ENCODE measurements around the gene ARHGAP15. TPM values are rescaled to one million over a fixed set of nuclear protein-coding genes. Genes with fewer than 3 reads are reported as not detected.

Gene ARHGAP15
- total RNA-seq, 3 donors from 2014 or later (not counting 1 experiment from before 2014, with no cell fraction given), result 148 to 168 (median 165) TPM

GRCh38 chr2:143155661-143156060, 26.4 kb downstream of the ARHGAP15 start:
- no peak overlapping the region for H3K4me3 Mint-ChIP-seq
- Histone ChIP-seq H3K36me3 (ENCODE audit: control insufficient read depth, insufficient read depth, low read length) (peaks cover 15% of the 10 kb centered on the region), H3K27ac (ENCODE audit: low read length) (no peak overlapping the region), H3K9me3 (ENCODE audit: control insufficient read depth, insufficient read depth, low read length) (no peaks in the 10 kb centered on the region), H3K4me1 (ENCODE audit: control insufficient read depth, insufficient read depth, low read length) (peaks cover 14% of the 10 kb centered on the region), H3K4me3 (ENCODE audit: low read length) (no peak overlapping the region), H3K27me3 (ENCODE audit: control insufficient read depth, insufficient read depth, low read length) (no peaks in the 10 kb centered on the region)
- intact Hi-C loops (cut with micrococcal nuclease), result no loop called here
- H3K9me3 Mint-ChIP-seq, result no peaks in the 10 kb centered on the region
- DNase-seq (no peak), ATAC-seq (no peak)
- H3K27me3 Mint-ChIP-seq (ENCODE audit: low read depth in 2 of 2), result no peaks in the 10 kb centered on the region
- no peaks in the 10 kb centered on the region for H3K36me3 Mint-ChIP-seq
- peaks cover 77% of the 10 kb centered on the region in 2 donors for H3K4me1 Mint-ChIP-seq
- H3K27ac Mint-ChIP-seq, result peak overlapping the region; percentile 39 to 43
- TF ChIP-seq CTCF (IDR thresholded peaks at IDR 0.05), result no peak

- Histone ChIP-seq H3K27me3 (ENCODE audit: control insufficient read depth, insufficient read depth, low read length) (no peaks in the 10 kb centered on the region), H3K27ac (ENCODE audit: low read length) (no peak overlapping the region), H3K4me3 (ENCODE audit: low read length) (no peak overlapping the region), H3K9me3 (ENCODE audit: control insufficient read depth, insufficient read depth, low read length) (no peaks in the 10 kb centered on the region), H3K36me3 (ENCODE audit: control insufficient read depth, insufficient read depth, low read length) (peaks cover 21% of the 10 kb centered on the region), H3K4me1 (ENCODE audit: control insufficient read depth, insufficient read depth, low read length) (peaks cover 9% of the 10 kb centered on the region)
- intact Hi-C loops (cut with micrococcal nuclease), result no loop called here
- no peaks in the 10 kb centered on the region for H3K27me3 Mint-ChIP-seq (ENCODE audit: low read depth in 2 of 2)
- H3K9me3 Mint-ChIP-seq, result no peaks in the 10 kb centered on the region
- no peaks in the 10 kb centered on the region for H3K36me3 Mint-ChIP-seq
- peaks cover 77 to 80% of the 10 kb centered on the region in 2 donors for H3K4me1 Mint-ChIP-seq
- peak overlapping the region in 1 of 2 donors; percentile 37 for H3K27ac Mint-ChIP-seq
- no peak overlapping the region for H3K4me3 Mint-ChIP-seq
- no CpG with 5 or more reads among the region's 1 CpG for WGBS (ENCODE audit: insufficient coverage)
- TF ChIP-seq CTCF (IDR thresholded peaks at IDR 0.05), result no peak
- ATAC-seq, result no peak
- no peak for DNase-seq
These were observed 27.8 kb downstream of the ARHGAP15 start for GRCh38 chr2:143157001-143157400.

GRCh38 chr2:143157418-143157817, 28.2 kb downstream of the ARHGAP15 start:
- Mint-ChIP-seq H3K27ac (peak overlapping the region; percentile 25 to 37), H3K4me3 (no peak overlapping the region), H3K27me3 (ENCODE audit: low read depth in 2 of 2) (no peaks in the 10 kb centered on the region), H3K9me3 (no peaks in the 10 kb centered on the region), H3K4me1 (peaks cover 77 to 80% of the 10 kb centered on the region in 2 donors), H3K36me3 (no peaks in the 10 kb centered on the region)
- ATAC-seq (no peak), DNase-seq (no peak)
- TF ChIP-seq CTCF (IDR thresholded peaks at IDR 0.05), result no peak
- 83% methylated on average over 3 of the region's 3 CpGs for WGBS (ENCODE audit: insufficient coverage)
- Histone ChIP-seq H3K27me3 (ENCODE audit: control insufficient read depth, insufficient read depth, low read length) (no peaks in the 10 kb centered on the region), H3K36me3 (ENCODE audit: control insufficient read depth, insufficient read depth, low read length) (peaks cover 21% of the 10 kb centered on the region), H3K4me1 (ENCODE audit: control insufficient read depth, insufficient read depth, low read length) (peaks cover 5% of the 10 kb centered on the region), H3K27ac (ENCODE audit: low read length) (no peak overlapping the region), H3K9me3 (ENCODE audit: control insufficient read depth, insufficient read depth, low read length) (no peaks in the 10 kb centered on the region), H3K4me3 (ENCODE audit: low read length) (no peak overlapping the region)
- intact Hi-C loops (cut with micrococcal nuclease), result no loop called here

- no peak overlapping the region for H3K4me3 ChIP-seq (ENCODE audit: low read length)
These were observed 28.9 kb downstream of the ARHGAP15 start for GRCh38 chr2:143158098-143158497.

More at GRCh38 chr2:143158098-143158497, 28.9 kb downstream of the ARHGAP15 start:
- Histone ChIP-seq H3K4me1 (ENCODE audit: control insufficient read depth, insufficient read depth, low read length) (peaks cover 3% of the 10 kb centered on the region), H3K27me3 (ENCODE audit: control insufficient read depth, insufficient read depth, low read length) (no peaks in the 10 kb centered on the region), H3K9me3 (ENCODE audit: control insufficient read depth, insufficient read depth, low read length) (no peaks in the 10 kb centered on the region), H3K36me3 (ENCODE audit: control insufficient read depth, insufficient read depth, low read length) (peaks cover 21% of the 10 kb centered on the region), H3K27ac (ENCODE audit: low read length) (no peak overlapping the region)
- intact Hi-C loops (cut with micrococcal nuclease), result no loop called here
- no peak for TF ChIP-seq CTCF (IDR thresholded peaks at IDR 0.05)
- H3K27me3 Mint-ChIP-seq (ENCODE audit: low read depth in 2 of 2), result no peaks in the 10 kb centered on the region
- ATAC-seq (no peak), DNase-seq (no peak)
- H3K36me3 Mint-ChIP-seq, result no peaks in the 10 kb centered on the region
- H3K4me3 Mint-ChIP-seq, result peak overlapping the region; percentile 61
- peaks cover 75% of the 10 kb centered on the region in 2 donors for H3K4me1 Mint-ChIP-seq
- no peaks in the 10 kb centered on the region for H3K9me3 Mint-ChIP-seq
- peak overlapping the region; percentile 37 to 84 for H3K27ac Mint-ChIP-seq
- WGBS (ENCODE audit: insufficient coverage), result no CpG with 5 or more reads among the region's 3 CpGs

Measured in natural killer cell (primary cell).